T-cell (primary cell): ENCODE measurements around the gene AP1S1. TPM values are rescaled to one million over a fixed set of nuclear protein-coding genes. Genes with fewer than 3 reads are reported as not detected.

Experiments
- ATAC-seq, 4 experiments: fragments of 200-7000 bp in 3 of 4; fragments of 150-1000 bp in 1 of 4; cut with Tn5 transposase; replicated peaks in 1 of 4; 1 replicate in 3 of 4; 2 replicates in 1 of 4; pipeline ENCODE4 v1.10.0; 2021; ENCODE audit warnings: moderate library complexity in 3 of 4, mild to moderate bottlenecking in 2 of 4, moderate number of reproducible peaks in 1 of 4
- CTCF ChIA-PET, 2 donors: fragments of 300-600 bp; sonication (Branson Sonifier 250); formaldehyde crosslinking; loops; one replicate each; lab custom pipeline; 2022; ENCODE audit warnings: antibody characterized with exemption in 2 of 2; lab: Charles Lee
- POLR2A ChIA-PET, 2 donors: fragments of 300-600 bp; sonication (Branson Sonifier 250); formaldehyde crosslinking; loops; one replicate each; lab custom pipeline; 2022; ENCODE audit warnings: antibody characterized with exemption in 2 of 2; lab: Charles Lee
- DNase-seq, 35 experiments: peaks; one replicate each; pipeline versions ENCODE4 v3.0.0 to v3.0.0-alpha.2; 2013 to 2023
- H3K27ac ChIP-seq: one replicate; pipeline ENCODE4 v1.5.1; 2013; ENCODE audit warnings: low read length
- H3K27me3 ChIP-seq, 2 experiments: replicated peaks in 1 of 2; 1 replicate in 1 of 2; 2 replicates in 1 of 2; pipeline versions ENCODE4 v1.6.1 to v1.7.0; 2013; ENCODE audit warnings: low read length in 1 of 2, mixed read lengths in 1 of 2; ENCODE audit not compliant: control insufficient read depth in 2 of 2, insufficient read depth in 2 of 2; ENCODE audit errors: extremely low read depth in 1 of 2
- H3K36me3 ChIP-seq, 2 donors: 1 replicate in 1 of 2; 2 replicates in 1 of 2; pipeline versions ENCODE4 v1.6.1 to v1.7.0; 2013; ENCODE audit warnings: low read length in 1 of 2; ENCODE audit not compliant: control insufficient read depth in 2 of 2, insufficient read depth in 1 of 2; ENCODE audit errors: extremely low read depth in 1 of 2
- H3K4me1 ChIP-seq, 2 experiments: 1 replicate in 1 of 2; 2 replicates in 1 of 2; pipeline versions ENCODE4 v1.6.1 to v1.7.0; 2013; ENCODE audit warnings: low read length in 2 of 2, mixed read lengths in 1 of 2; ENCODE audit not compliant: insufficient read depth in 2 of 2, control insufficient read depth in 1 of 2; ENCODE audit errors: extremely low read depth in 1 of 2
- H3K4me3 ChIP-seq, 2 donors: 1 replicate in 1 of 2; 2 replicates in 1 of 2; pipeline versions ENCODE4 v1.5.1 to v1.7.0; 2013; ENCODE audit warnings: mild to moderate bottlenecking in 2 of 2, low read length in 1 of 2, moderate library complexity in 1 of 2; ENCODE audit not compliant: control insufficient read depth in 1 of 2; ENCODE audit errors: extremely low read depth in 1 of 2
- H3K9me3 ChIP-seq: 2 replicates; pipeline ENCODE4 v1.7.0; 2013
- H3K27ac Mint-ChIP-seq, 2 donors: one replicate each; pipeline ENCODE4 v1.8.0; 2020 to 2021; ENCODE audit warnings: mild to moderate bottlenecking in 2 of 2, mixed read lengths in 2 of 2
- H3K27me3 Mint-ChIP-seq, 2 donors: one replicate each; pipeline ENCODE4 v1.8.0; 2021 to 2022; ENCODE audit warnings: mixed read lengths in 2 of 2
- H3K36me3 Mint-ChIP-seq: one replicate; pipeline ENCODE4 v1.8.0; 2021; ENCODE audit warnings: mixed read lengths
- H3K4me1 Mint-ChIP-seq, 3 donors: one replicate each; pipeline ENCODE4 v1.8.0; 2020 to 2022; ENCODE audit warnings: mixed read lengths in 3 of 3, mild to moderate bottlenecking in 1 of 3
- H3K4me3 Mint-ChIP-seq, 3 donors: one replicate each; pipeline ENCODE4 v1.8.0; 2020 to 2022; ENCODE audit warnings: mild to moderate bottlenecking in 3 of 3, mixed read lengths in 3 of 3, moderate library complexity in 3 of 3
- H3K9me3 Mint-ChIP-seq, 3 donors: one replicate each; pipeline ENCODE4 v1.8.0; 2020 to 2022; ENCODE audit warnings: mixed read lengths in 3 of 3
- WGBS: methylation state at CpG from one replicate; pipeline ENCODE4 v1.1.5; 2013; ENCODE audit warnings: missing lambda C conversion rate; ENCODE audit not compliant: insufficient coverage; 5-methylcytosine and 5-hydroxymethylcytosine counted together
- total RNA-seq, 35 experiments: library from RNA in 6 of 35; stranded (reverse) in 6 of 35; fragments of 120-200 nt in 1 of 35; gene quantifications; one replicate each; pipeline versions ENCODE4 v1.2.1 to v1.2.4 and lab custom pipeline; 2013 to 2026

The AP1S1 gene
- total RNA-seq, 5 donors from 2014 or later (not counting 1 experiment from before 2014, with no cell fraction given): 8.1 to 16.7 (median 14.4) TPM

- Histone ChIP-seq H3K9me3 (no peaks in the 10 kb centered on the region), H3K27ac (no peak overlapping the region), H3K4me3 (no peak overlapping the region), H3K4me1 (peaks cover 0 to 16% of the 10 kb centered on the region in 2 experiments), H3K27me3 (peaks cover 3 to 38% of the 10 kb centered on the region in 2 experiments), H3K36me3 (no peaks in the 10 kb centered on the region)
- CTCF ChIA-PET: interaction anchor here (0.7 to 1.6 kb wide), 3 partner anchors 52 to 274 kb away, joined by 3 to 11 read pairs (median 4); no protein-coding TSS in a partner anchor
- ATAC-seq: no peak
- DNase-seq: no peak
- POLR2A ChIA-PET: no interaction called here
- no peak overlapping the region for H3K4me3 Mint-ChIP-seq
- H3K27ac Mint-ChIP-seq: peak overlapping the region in 1 of 2 donors; percentile 19
- no peaks in the 10 kb centered on the region for H3K36me3 Mint-ChIP-seq
- no peaks in the 10 kb centered on the region for H3K9me3 Mint-ChIP-seq
- 75% methylated on average over 2 of the region's 4 CpGs for WGBS
- peaks cover 8 to 38% of the 10 kb centered on the region in 2 donors for H3K27me3 Mint-ChIP-seq
- H3K4me1 Mint-ChIP-seq: peaks cover 24 to 34% (median 28%) of the 10 kb centered on the region in 3 donors
These were observed 13.4 kb upstream of the AP1S1 start for GRCh38 chr7:101140746-101141382.

GRCh38 chr7:101151908-101152651, 2.2 kb upstream of the AP1S1 start:
- Histone ChIP-seq H3K27me3 (peaks cover 0 to 22% of the 10 kb centered on the region in 2 experiments), H3K36me3 (peaks cover 0 to 4% of the 10 kb centered on the region in 2 donors), H3K4me3 (no peak overlapping the region), H3K9me3 (no peaks in the 10 kb centered on the region), H3K27ac (no peak overlapping the region), H3K4me1 (peaks cover 0 to 27% of the 10 kb centered on the region in 2 experiments)
- H3K27ac Mint-ChIP-seq: no peak overlapping the region
- H3K36me3 Mint-ChIP-seq: no peaks in the 10 kb centered on the region
- ATAC-seq (no peak), DNase-seq (no peak)
- no peak overlapping the region for H3K4me3 Mint-ChIP-seq
- POLR2A ChIA-PET: interaction anchor here in 1 of 2 donors (0.7 kb wide), 1 partner anchor 142 kb away, joined by 5 read pairs; no protein-coding TSS in a partner anchor
- no CpG with 5 or more reads among the region's 2 CpGs for WGBS
- H3K4me1 Mint-ChIP-seq: peaks cover 12 to 22% (median 17%) of the 10 kb centered on the region in 3 donors
- CTCF ChIA-PET: interaction anchor here (1.1 to 1.8 kb wide), 2 partner anchors 8 to 40 kb away, joined by 8 to 9 read pairs; no protein-coding TSS in a partner anchor
- peaks cover 9 to 21% of the 10 kb centered on the region in 2 donors for H3K27me3 Mint-ChIP-seq
- no peaks in the 10 kb centered on the region for H3K9me3 Mint-ChIP-seq

- peaks cover 0 to 11% of the 10 kb centered on the region in 2 experiments for H3K27me3 ChIP-seq
- H3K4me1 ChIP-seq: peaks cover 0 to 20% of the 10 kb centered on the region in 2 experiments
- Mint-ChIP-seq H3K9me3 (no peaks in the 10 kb centered on the region), H3K4me1 (peaks cover 12 to 17% (median 14%) of the 10 kb centered on the region in 3 donors), H3K27me3 (peaks cover 3 to 5% of the 10 kb centered on the region in 2 donors), H3K27ac (no peak overlapping the region), H3K36me3 (peaks cover 13% of the 10 kb centered on the region), H3K4me3 (peak overlapping the region; percentile 73 to 82 (median 77))
- peaks cover 0 to 9% of the 10 kb centered on the region in 2 donors for H3K36me3 ChIP-seq
- H3K9me3 ChIP-seq: no peaks in the 10 kb centered on the region
- POLR2A ChIA-PET: no interaction called here
- WGBS: 0% methylated on average over 24 of the region's 34 CpGs
- no peak overlapping the region for H3K27ac ChIP-seq
- no peak for DNase-seq
- peak overlapping the region; percentile 26 to 70 for H3K4me3 ChIP-seq
- ATAC-seq: peak; percentile 23 to 35 (median 34)
- CTCF ChIA-PET: interaction anchor here (0.9 to 1.0 kb wide), 2 partner anchors 11 to 38 kb away, joined by 3 to 14 read pairs; no protein-coding TSS in a partner anchor
These were observed 422 bp downstream of the AP1S1 start for GRCh38 chr7:101154693-101155102.

- Histone ChIP-seq H3K9me3 (no peaks in the 10 kb centered on the region), H3K4me3 (peak overlapping the region in 1 of 2 donors; percentile 70), H3K4me1 (peaks cover 0 to 20% of the 10 kb centered on the region in 2 experiments), H3K36me3 (peaks cover 0 to 9% of the 10 kb centered on the region in 2 donors), H3K27ac (no peak overlapping the region), H3K27me3 (peaks cover 0 to 17% of the 10 kb centered on the region in 2 experiments)
- H3K27ac Mint-ChIP-seq: no peak overlapping the region
- WGBS: 61% methylated on average over 2 of the region's 4 CpGs
- H3K4me3 Mint-ChIP-seq: peak overlapping the region; percentile 73 to 82 (median 77)
- H3K27me3 Mint-ChIP-seq: peaks cover 0 to 3% of the 10 kb centered on the region in 2 donors
- POLR2A ChIA-PET: no interaction called here
- peaks cover 18% of the 10 kb centered on the region for H3K36me3 Mint-ChIP-seq
- ATAC-seq (no peak), DNase-seq (no peak)
- peaks cover 12 to 17% (median 14%) of the 10 kb centered on the region in 3 donors for H3K4me1 Mint-ChIP-seq
- CTCF ChIA-PET: interaction anchor here in 1 of 2 donors (0.9 kb wide), 1 partner anchor 38 kb away, joined by 3 read pairs; no protein-coding TSS in a partner anchor
- no peaks in the 10 kb centered on the region for H3K9me3 Mint-ChIP-seq
These were observed 1.0 kb downstream of the AP1S1 start for GRCh38 chr7:101155303-101155702.

- no peak overlapping the region for H3K27ac Mint-ChIP-seq
- peaks cover 0 to 25% of the 10 kb centered on the region in 2 experiments for H3K27me3 ChIP-seq
- H3K27ac ChIP-seq: no peak overlapping the region
- no peaks in the 10 kb centered on the region for H3K9me3 ChIP-seq
- DNase-seq (no peak), ATAC-seq (no peak)
- peaks cover 0 to 5% of the 10 kb centered on the region in 2 donors for H3K27me3 Mint-ChIP-seq
- 96% methylated on average over 4 of the region's 6 CpGs for WGBS
- peaks cover 0 to 20% of the 10 kb centered on the region in 2 experiments for H3K4me1 ChIP-seq
- H3K36me3 ChIP-seq: peaks cover 0 to 9% of the 10 kb centered on the region in 2 donors
- peaks cover 12 to 17% (median 15%) of the 10 kb centered on the region in 3 donors for H3K4me1 Mint-ChIP-seq
- ChIA-PET CTCF (interaction anchor here (0.6 to 3.0 kb wide), 6 partner anchors 9 to 1236 kb away, joined by 3 to 13 read pairs (median 3); no protein-coding TSS in a partner anchor), POLR2A (interaction anchor here in 1 of 2 donors (0.5 to 0.6 kb wide), 2 partner anchors 62 to 728 kb away, joined by 3 to 6 read pairs; partner anchors contain the start of genes ZCWPW1 and ZNHIT1)
- H3K4me3 Mint-ChIP-seq: peak overlapping the region in 1 of 3 donors; percentile 34
- H3K9me3 Mint-ChIP-seq: no peaks in the 10 kb centered on the region
- H3K4me3 ChIP-seq: no peak overlapping the region
- H3K36me3 Mint-ChIP-seq: peaks cover 22% of the 10 kb centered on the region
These were observed 2.0 kb downstream of the AP1S1 start for GRCh38 chr7:101156277-101156676.
